Psoas muscle (tissue), 8 donors: ENCODE data around the gene MYH2. TPM values are rescaled to one million over a fixed set of nuclear protein-coding genes. Genes with fewer than 3 reads are reported as not detected.
A peak's percentile ranks its signal among the peaks of the same experiment; 100 is the strongest.
"Not testable (repeated sequence)": the region's sequence is repeated elsewhere in the genome, so short reads cannot be mapped to it uniquely, and the experiment has no call there.

Experiments used
- ATAC-seq, 4 donors: fragments of 200-7000 bp; cut with Tn5 transposase; one replicate each; pipeline ENCODE4 v1.9.1; 2020; ENCODE audit warnings: moderate library complexity in 3 of 4, mild to moderate bottlenecking in 2 of 4
- DNase-seq, 2 donors: peaks; one replicate each; pipeline ENCODE4 v3.0.0-alpha.2; 2020
- H3K27ac ChIP-seq: fragments of 200-600 bp; one replicate; pipeline ENCODE4 v1.8.0; 2022
- H3K27me3 ChIP-seq, 3 donors: fragments of 200-600 bp in 1 of 3; one replicate each; pipeline versions ENCODE4 v1.6.1 to v1.8.0; 2013 to 2022; ENCODE audit warnings: low read length in 2 of 3, mild to moderate bottlenecking in 2 of 3, moderate library complexity in 1 of 3; ENCODE audit not compliant: insufficient read depth in 3 of 3
- H3K36me3 ChIP-seq, 2 donors: fragments of 200-600 bp in 1 of 2; one replicate each; pipeline versions ENCODE4 v1.6.1 to v1.8.0; 2013 to 2022; ENCODE audit warnings: low read depth in 1 of 2, mild to moderate bottlenecking in 1 of 2, moderate library complexity in 1 of 2; ENCODE audit not compliant: insufficient read depth in 1 of 2
- H3K4me1 ChIP-seq: fragments of 200-600 bp; one replicate; pipeline ENCODE4 v1.8.0; 2022
- H3K4me3 ChIP-seq: fragments of 200-600 bp; one replicate; pipeline ENCODE4 v1.8.0; 2022; ENCODE audit warnings: mild to moderate bottlenecking
- H3K9me3 ChIP-seq: fragments of 200-600 bp; one replicate; pipeline ENCODE4 v1.8.0; 2022
- WGBS, 3 donors: extraction: QIAGEN DNeasy Blood & Tissue Kit; methylation state at CpG; one replicate each; pipeline versions ENCODE4 v1.1.6 to v1.1.7; 2013; 5-methylcytosine and 5-hydroxymethylcytosine counted together
- intact Hi-C, 2 donors: fragments of 100-400 bp; cut with DNase I; formaldehyde crosslinking; loops; one replicate each; pipeline versions ENCODE4 v1.11.0 to v1.14.2; 2022
- polyA plus RNA-seq, 3 donors: library from polyadenylated mRNA; stranded (reverse); fragments of 200-250 nt; gene quantifications; one replicate each; pipeline ENCODE4 v1.2.3, GENCODE V29; 2013
- total RNA-seq, 4 donors: library from RNA; stranded (reverse); fragmentation: NEBNext Ultra II Directional in 2 of 4; extraction: Animal tissue kit (Norgen Biotek cat#: 25700) in 2 of 4; gene quantifications; one replicate each; pipeline versions ENCODE4 v1.2.1 to v1.2.4, GENCODE V29; 2021 to 2023
- TF ChIP-seq, protein P1 (sequence below): fragments of 200-600 bp; IDR thresholded peaks from one replicate; pipeline ENCODE4 v1.8.0; 2022; ENCODE audit warnings: antibody characterized with exemption
- donor health status: healthy with polysubstance abuse.
- donor health status: DM: no; HTN: no; CAD: no; lungs with moderate emphysema.
- donor health status: Bipolar disorder and iron deficiency.
- donor health status: healthy.
- donor health status: DM: yes; HTN: yes; CAD: no.
- donor health status: DM: no; HTN: no; CAD: no.
- donor health status: DM: no; HTN: no; CAD: no.
- donor health status: DM: yes; HTN: yes; CAD: no.

The MYH2 gene
- total and polyA plus RNA-seq, 7 donors, result 263 to 20,190 (median 1,903) TPM

DNA sequence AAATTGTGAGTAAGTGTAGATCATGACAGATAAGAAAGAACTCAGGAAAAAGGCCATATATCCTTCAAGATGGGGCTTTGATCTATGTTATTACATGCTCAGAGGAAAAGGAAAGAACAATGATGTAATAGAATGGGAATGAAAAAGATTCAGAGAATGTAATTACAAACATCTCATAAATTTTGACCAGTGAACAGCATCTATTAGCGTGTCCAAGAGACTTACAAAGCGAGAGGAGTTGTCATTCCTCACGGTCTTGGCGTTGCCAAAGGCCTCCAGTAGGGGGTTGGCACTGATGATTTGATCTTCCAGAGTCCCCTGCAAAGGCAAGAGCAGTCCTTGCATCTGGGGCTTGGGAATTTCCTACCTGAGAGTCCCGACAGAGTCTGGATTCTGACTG lies 6.0 kb downstream of the MYH2 start:
- Histone ChIP-seq H3K36me3 (peaks cover 0 to 66% of the 10 kb centered on the region in 2 donors), H3K4me3 (peak overlapping the region; percentile 58), H3K27ac (peak overlapping the region; percentile 88)
- H3K27me3 ChIP-seq, H3K4me1 ChIP-seq, DNase-seq, H3K9me3 ChIP-seq: not testable (repeated sequence)
- intact Hi-C loops, result loop anchor here in 1 of 2 donors (10.0 kb wide), 1 partner anchor 71 kb away; no protein-coding TSS in a partner anchor
- WGBS, 3 donors, result 15 to 32% (median 19%) methylated on average over 5 of the region's 5 CpGs
- TF ChIP-seq, protein P1, sequence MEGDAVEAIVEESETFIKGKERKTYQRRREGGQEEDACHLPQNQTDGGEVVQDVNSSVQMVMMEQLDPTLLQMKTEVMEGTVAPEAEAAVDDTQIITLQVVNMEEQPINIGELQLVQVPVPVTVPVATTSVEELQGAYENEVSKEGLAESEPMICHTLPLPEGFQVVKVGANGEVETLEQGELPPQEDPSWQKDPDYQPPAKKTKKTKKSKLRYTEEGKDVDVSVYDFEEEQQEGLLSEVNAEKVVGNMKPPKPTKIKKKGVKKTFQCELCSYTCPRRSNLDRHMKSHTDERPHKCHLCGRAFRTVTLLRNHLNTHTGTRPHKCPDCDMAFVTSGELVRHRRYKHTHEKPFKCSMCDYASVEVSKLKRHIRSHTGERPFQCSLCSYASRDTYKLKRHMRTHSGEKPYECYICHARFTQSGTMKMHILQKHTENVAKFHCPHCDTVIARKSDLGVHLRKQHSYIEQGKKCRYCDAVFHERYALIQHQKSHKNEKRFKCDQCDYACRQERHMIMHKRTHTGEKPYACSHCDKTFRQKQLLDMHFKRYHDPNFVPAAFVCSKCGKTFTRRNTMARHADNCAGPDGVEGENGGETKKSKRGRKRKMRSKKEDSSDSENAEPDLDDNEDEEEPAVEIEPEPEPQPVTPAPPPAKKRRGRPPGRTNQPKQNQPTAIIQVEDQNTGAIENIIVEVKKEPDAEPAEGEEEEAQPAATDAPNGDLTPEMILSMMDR, result peak; percentile 22
- ATAC-seq, result peak; percentile 60 to 74 (median 73)

DNA sequence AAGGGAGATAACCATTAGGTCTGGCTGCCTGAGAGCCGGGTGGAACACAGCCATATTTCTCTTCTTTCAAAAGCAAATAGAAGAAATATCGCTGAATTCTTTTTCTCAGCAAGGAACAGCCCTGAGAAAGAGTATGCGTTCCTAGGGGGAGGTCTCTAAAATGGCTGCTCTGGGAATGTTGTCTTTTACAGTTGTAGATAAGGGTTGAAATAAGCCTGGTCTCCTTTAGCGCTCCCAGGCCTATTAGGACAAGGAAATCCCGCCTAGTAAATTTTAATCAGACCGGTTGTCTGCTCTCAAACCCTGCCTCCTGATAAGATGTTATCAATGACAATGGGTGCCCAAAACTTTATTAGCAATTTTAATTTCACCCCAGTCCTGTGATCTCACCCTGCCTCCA lies 8.3 kb downstream of the MYH2 start:
- not testable (repeated sequence) for H3K27me3 ChIP-seq, ATAC-seq, DNase-seq, H3K9me3 ChIP-seq
- Histone ChIP-seq H3K36me3 (peaks cover 0 to 79% of the 10 kb centered on the region in 2 donors), H3K27ac (peak overlapping the region; percentile 88), H3K4me1 (peaks cover 13% of the 10 kb centered on the region), H3K4me3 (peak overlapping the region; percentile 58)
- intact Hi-C loops, result loop anchor here in 1 of 2 donors (10.0 kb wide), 1 partner anchor 74 kb away; no protein-coding TSS in a partner anchor
- WGBS, 3 donors, result 84 to 95% (median 85%) methylated on average over 6 of the region's 6 CpGs

DNA sequence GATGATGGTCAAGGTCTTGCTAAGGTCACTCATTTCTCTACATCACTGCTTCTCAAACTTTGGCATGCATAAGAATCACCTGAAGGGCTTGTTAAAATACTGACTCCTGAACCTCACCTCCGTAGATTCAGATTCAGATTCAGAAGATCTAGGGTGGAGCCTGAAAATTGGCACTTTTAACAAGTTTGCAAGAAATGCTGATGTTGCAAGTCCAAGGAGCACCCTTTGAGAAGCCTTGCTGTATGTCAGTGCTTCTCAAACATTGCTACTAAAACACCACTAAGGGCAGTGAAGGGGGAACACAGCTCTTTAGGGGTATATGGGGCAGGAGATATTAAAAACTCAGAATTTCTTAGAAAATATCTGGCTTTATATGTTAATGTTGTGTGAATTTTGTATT lies 17.4 kb downstream of the MYH2 start:
- Histone ChIP-seq H3K9me3 (no peaks in the 10 kb centered on the region), H3K4me1 (peaks cover 7% of the 10 kb centered on the region), H3K27ac (no peak overlapping the region), H3K36me3 (peaks cover 0 to 95% of the 10 kb centered on the region in 2 donors), H3K27me3 (no peaks in the 10 kb centered on the region), H3K4me3 (no peak overlapping the region)
- DNase-seq (no peak), ATAC-seq (no peak)
- 54 to 83% (median 76%) methylated on average over 1 of the region's 1 CpG for WGBS, 3 donors
- intact Hi-C loops, result no loop called here
- TF ChIP-seq, protein P1, result no peak

DNA sequence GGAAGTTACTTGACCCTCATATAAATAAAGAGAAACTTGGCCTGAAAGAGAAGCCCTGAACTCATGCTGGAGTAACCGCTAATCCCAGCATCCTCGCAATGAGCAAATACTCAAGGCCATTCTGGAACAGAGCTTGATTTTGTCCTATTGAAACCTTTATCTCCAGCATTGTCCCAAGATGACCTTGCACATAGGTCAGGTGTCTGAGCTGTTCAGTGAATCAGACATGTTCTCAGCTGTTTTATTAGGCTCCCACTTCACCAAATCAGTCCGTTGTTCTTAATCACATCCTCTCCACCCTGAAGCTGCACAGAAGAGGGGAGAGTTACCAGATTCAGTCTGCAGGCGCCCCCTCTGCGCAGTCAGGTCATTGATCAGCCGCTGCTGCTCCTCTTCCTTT lies 22.0 kb downstream of the MYH2 start:
- intact Hi-C loops, result no loop called here
- ATAC-seq (peak in 3 of 4 donors; percentile 36 to 72 (median 65)), DNase-seq (no peak)
- TF ChIP-seq, protein P1, result no peak
- Histone ChIP-seq H3K9me3 (no peaks in the 10 kb centered on the region), H3K4me1 (peaks cover 6% of the 10 kb centered on the region), H3K27me3 (no peaks in the 10 kb centered on the region), H3K4me3 (no peak overlapping the region), H3K27ac (peak overlapping the region; percentile 19), H3K36me3 (peaks cover 0 to 96% of the 10 kb centered on the region in 2 donors)
- 68 to 81% (median 74%) methylated on average over 6 of the region's 6 CpGs for whole genome bisulfite sequencing, 3 donors

DNA sequence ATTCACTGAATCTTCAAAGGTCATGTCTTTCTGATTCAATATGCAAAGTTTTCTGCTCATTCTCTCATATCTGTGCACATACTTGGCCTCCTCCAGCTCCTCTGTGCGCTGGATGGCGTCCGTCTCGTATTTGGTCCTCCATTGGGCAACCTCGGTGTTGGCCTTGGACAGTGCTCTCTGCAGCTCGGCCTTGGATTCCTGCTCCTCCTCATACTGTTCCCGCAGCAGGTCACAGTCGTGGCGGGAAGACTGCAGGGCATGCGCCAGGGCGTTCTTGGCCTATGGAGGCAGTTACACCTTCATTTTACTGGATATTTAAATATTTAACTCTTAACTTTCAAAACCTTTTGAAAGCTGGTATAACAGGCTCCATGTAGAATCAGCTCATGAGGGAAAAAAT lies 22.9 kb downstream of the MYH2 start:
- H3K27me3 ChIP-seq, result no peaks in the 10 kb centered on the region
- no peaks in the 10 kb centered on the region for H3K9me3 ChIP-seq
- H3K36me3 ChIP-seq, result peaks cover 0 to 98% of the 10 kb centered on the region in 2 donors
- intact Hi-C loops, result no loop called here
- no peak overlapping the region for H3K4me3 ChIP-seq
- H3K27ac ChIP-seq, result peak overlapping the region; percentile 19
- DNase-seq (peak in 1 of 2 donors; percentile 59), ATAC-seq (peak in 2 of 4 donors; percentile 60 to 63)
- 66 to 88% (median 70%) methylated on average over 11 of the region's 11 CpGs for WGBS, 3 donors
- TF ChIP-seq, protein P1, result no peak
- H3K4me1 ChIP-seq, result peaks cover 6% of the 10 kb centered on the region
